ENCODE data around the gene RMND5B. TPM values are rescaled to one million over a fixed set of nuclear protein-coding genes. Genes with fewer than 3 reads are reported as not detected.

RMND5B gene
- total and polyA plus RNA-seq, 2 experiments from 2014 or later: 27.2 to 42.2 TPM

DNA sequence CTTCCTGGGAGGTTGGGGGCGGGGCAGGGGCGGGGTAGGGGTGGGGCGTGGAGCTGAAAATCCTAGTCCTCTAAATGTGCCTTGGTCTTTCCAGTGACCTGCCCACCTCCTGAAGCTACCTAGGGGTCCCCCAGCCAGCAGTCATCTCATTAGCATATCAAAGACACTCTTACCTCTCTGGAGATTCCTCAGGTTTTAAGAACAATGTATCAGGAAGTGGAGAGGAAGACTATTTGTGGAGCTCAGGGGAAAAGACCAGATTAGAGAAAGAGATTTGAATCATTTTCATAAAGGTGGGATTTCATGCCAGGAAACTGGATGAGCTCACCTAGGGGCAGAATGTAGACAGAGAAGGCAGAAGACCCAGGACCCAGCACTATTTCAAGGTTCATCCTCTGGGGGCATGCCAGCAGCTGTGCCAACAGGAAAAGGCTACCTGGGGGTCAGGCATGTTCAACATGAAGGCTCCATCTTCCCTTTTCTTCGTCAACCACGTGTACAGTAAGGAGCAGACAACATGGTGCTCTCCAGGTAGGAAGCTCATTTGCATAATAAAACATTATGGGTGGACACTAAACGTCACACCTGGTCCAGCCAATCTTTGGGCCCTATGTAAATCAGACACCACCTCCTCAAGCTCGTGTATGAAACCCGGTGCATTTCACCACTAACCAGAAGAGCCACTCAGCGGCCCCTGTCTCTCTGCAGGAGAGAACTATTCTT lies 49.5 kb downstream of the RMND5B start:
- H4K20me1 ChIP-seq (ENCODE audit: insufficient read depth, poor library complexity, severe bottlenecking): no peaks in the 10 kb centered on the region
- DNase-seq (ENCODE audit: low spot score): no peak
- no peak overlapping the region for H3K4me2 ChIP-seq
- no peaks in the 10 kb centered on the region for H3K9me2 ChIP-seq (replicated peaks; ENCODE audit: insufficient read depth)
- no peak overlapping the region for H2AFZ ChIP-seq
- no peaks in the 10 kb centered on the region for H3K27me3 ChIP-seq
- no peak overlapping the region for H3K27ac ChIP-seq
- no peaks in the 10 kb centered on the region for H3K79me2 ChIP-seq
- H3K4me1 ChIP-seq (ENCODE audit: insufficient read depth): no peaks in the 10 kb centered on the region
- H3K9me3 ChIP-seq (ENCODE audit: low read depth): no peaks in the 10 kb centered on the region
- H3K36me3 ChIP-seq (replicated peaks; ENCODE audit: insufficient read depth, low read depth): no peaks in the 10 kb centered on the region
- no peak overlapping the region for H3K4me3 ChIP-seq
- 27% methylated on average over 9 of the region's 9 CpGs for WGBS (ENCODE audit: low lambda C conversion rate, missing lambda C conversion rate)
- TF ChIP-seq CTCF (IDR thresholded peaks at IDR 0.05; ENCODE audit: poor library complexity) (no peak), EZH2 (IDR thresholded peaks at IDR 0.05; ENCODE audit: borderline replicate concordance) (no peak), EZH2phosphoT487 (IDR thresholded peaks at IDR 0.05; ENCODE audit: low read depth, severe bottlenecking, unreplicated experiment) (no peak)

DNA sequence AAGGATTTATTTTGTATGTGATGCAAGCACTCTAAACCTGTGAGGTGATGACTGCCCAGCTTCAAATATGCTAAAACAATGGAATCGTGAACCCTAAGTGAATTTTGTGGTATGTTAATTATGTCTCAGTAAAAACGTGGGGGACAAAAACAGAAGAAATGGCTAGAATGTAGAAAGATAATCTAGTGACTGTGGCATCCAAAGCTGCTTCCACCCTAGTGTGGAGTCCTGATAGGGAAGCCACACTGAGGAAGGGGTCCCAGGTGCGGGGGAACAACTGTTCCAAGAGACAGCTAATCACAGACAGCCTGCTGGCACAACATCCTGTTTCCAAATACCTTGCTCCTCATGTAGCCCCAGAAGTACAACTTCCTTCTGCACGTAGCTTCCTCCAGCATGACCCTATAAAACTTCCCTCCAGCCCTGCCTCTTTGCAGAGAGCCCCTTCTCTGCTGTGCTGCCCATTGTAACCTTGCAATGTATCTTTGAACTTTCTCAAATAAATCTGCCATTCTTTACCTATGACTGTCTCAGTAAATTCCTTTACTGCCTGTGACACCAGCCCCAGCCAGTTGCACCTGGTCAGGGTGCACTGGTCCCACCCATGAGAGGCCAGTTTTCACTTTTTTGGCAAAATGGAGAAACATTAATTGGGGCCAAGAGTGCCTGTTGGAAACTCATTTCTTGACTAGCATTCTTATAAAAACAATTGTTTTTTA lies 51.5 kb downstream of the RMND5B start:
- Histone ChIP-seq H4K20me1 (ENCODE audit: insufficient read depth, poor library complexity, severe bottlenecking) (no peaks in the 10 kb centered on the region), H3K9me3 (ENCODE audit: low read depth) (no peaks in the 10 kb centered on the region), H3K27me3 (no peaks in the 10 kb centered on the region), H2AFZ (no peak overlapping the region), H3K4me1 (ENCODE audit: insufficient read depth) (no peaks in the 10 kb centered on the region), H3K79me2 (no peaks in the 10 kb centered on the region), H3K4me2 (no peak overlapping the region), H3K36me3 (replicated peaks; ENCODE audit: insufficient read depth, low read depth) (no peaks in the 10 kb centered on the region), H3K9me2 (replicated peaks; ENCODE audit: insufficient read depth) (no peaks in the 10 kb centered on the region), H3K4me3 (no peak overlapping the region), H3K27ac (peak overlapping the region; percentile 14)
- no peak for TF ChIP-seq EZH2phosphoT487 (IDR thresholded peaks at IDR 0.05; ENCODE audit: low read depth, severe bottlenecking, unreplicated experiment)
- no peak for TF ChIP-seq EZH2 (IDR thresholded peaks at IDR 0.05; ENCODE audit: borderline replicate concordance)
- TF ChIP-seq CTCF (IDR thresholded peaks at IDR 0.05; ENCODE audit: poor library complexity): no peak
- WGBS (ENCODE audit: low lambda C conversion rate, missing lambda C conversion rate): 59% methylated on average over 4 of the region's 4 CpGs
- DNase-seq (ENCODE audit: low spot score): no peak

DNA sequence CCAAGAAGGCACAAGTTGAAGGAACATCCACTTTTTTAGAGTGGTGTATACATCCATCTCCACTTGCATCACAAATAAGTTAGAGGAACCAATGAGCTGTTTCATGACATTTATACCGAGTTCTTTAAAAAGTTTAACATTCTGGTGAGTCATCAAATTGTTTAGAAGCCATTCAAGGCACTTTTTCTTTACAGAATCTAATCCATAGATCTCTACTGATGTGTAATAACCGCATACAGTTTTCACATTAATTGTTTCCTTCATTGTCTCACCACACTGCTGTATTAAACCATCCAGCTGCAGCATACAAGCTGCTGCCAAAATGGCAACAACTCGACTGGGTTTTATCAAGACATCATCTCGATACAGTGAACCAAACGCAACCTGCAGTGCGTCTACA lies 55.6 kb downstream of the RMND5B start:
- DNase-seq (ENCODE audit: low spot score): no peak
- Histone ChIP-seq H4K20me1 (ENCODE audit: insufficient read depth, poor library complexity, severe bottlenecking) (no peaks in the 10 kb centered on the region), H3K4me3 (no peak overlapping the region), H3K4me1 (ENCODE audit: insufficient read depth) (no peaks in the 10 kb centered on the region), H3K27me3 (no peaks in the 10 kb centered on the region), H3K9me2 (replicated peaks; ENCODE audit: insufficient read depth) (no peaks in the 10 kb centered on the region), H2AFZ (no peak overlapping the region), H3K4me2 (no peak overlapping the region), H3K27ac (no peak overlapping the region), H3K36me3 (replicated peaks; ENCODE audit: insufficient read depth, low read depth) (no peaks in the 10 kb centered on the region), H3K79me2 (no peaks in the 10 kb centered on the region), H3K9me3 (ENCODE audit: low read depth) (no peaks in the 10 kb centered on the region)
- 81% methylated on average over 6 of the region's 6 CpGs for WGBS (ENCODE audit: low lambda C conversion rate, missing lambda C conversion rate)
- TF ChIP-seq CTCF (IDR thresholded peaks at IDR 0.05; ENCODE audit: poor library complexity): no peak
- no peak for TF ChIP-seq EZH2phosphoT487 (IDR thresholded peaks at IDR 0.05; ENCODE audit: low read depth, severe bottlenecking, unreplicated experiment)
- TF ChIP-seq EZH2 (IDR thresholded peaks at IDR 0.05; ENCODE audit: borderline replicate concordance): no peak

Measured in hepatocyte (in vitro differentiated cells).